BJ (cell line): Measurements from ENCODE around the gene TRAPPC3. TPM values are rescaled to one million over a fixed set of nuclear protein-coding genes. Genes with fewer than 3 reads are reported as not detected.

ENCODE experiments used
- CTCF ChIA-PET: fragments of 350-600 bp; formaldehyde crosslinking; extraction: SDS; loops from one replicate; lab custom pipeline; 2021; ENCODE audit warnings: antibody characterized with exemption, inconsistent platforms; lab: Yijun Ruan, JAX
- POLR2A ChIA-PET: fragments of 300-600 bp; sonication (Branson Sonifier 250); formaldehyde crosslinking; extraction: SDS; loops from one replicate; lab custom pipeline; 2021; ENCODE audit warnings: antibody characterized with exemption; lab: Charles Lee
- DNase-seq: peaks from one replicate; pipeline ENCODE4 v3.0.0-alpha.2; 2011; ENCODE audit warnings: low read depth
- H3K27me3 ChIP-seq: 2 replicates; pipeline ENCODE4 v1.6.0; 2011; ENCODE audit warnings: low read length; ENCODE audit not compliant: control insufficient read depth, insufficient read depth
- H3K36me3 ChIP-seq: 2 replicates; pipeline ENCODE4 v1.5.1; 2011; ENCODE audit warnings: low read length; ENCODE audit not compliant: control insufficient read depth, insufficient read depth
- H3K4me3 ChIP-seq: 2 replicates; pipeline ENCODE4 v1.5.1; 2011; ENCODE audit warnings: low read depth, mild to moderate bottlenecking, control low read depth, low read length
- polyA plus RNA-seq: library from polyadenylated mRNA; depleted of rRNA; stranded (reverse); fragments of >200 nt; gene quantifications from 2 replicates; pipeline ENCODE4 v1.2.3, GENCODE V29; 2011
- TF ChIP-seq, protein P1 (sequence below): IDR thresholded peaks from 2 replicates; pipeline ENCODE4 v1.5.1; 2011; ENCODE audit warnings: low read depth, mild to moderate bottlenecking, control low read depth, inconsistent platforms, low read length, moderate library complexity; ENCODE audit not compliant: insufficient read depth

TRAPPC3 gene
- polyA plus RNA-seq, 1 experiment = 65.4 TPM

GRCh38 chr1:36108314-36108713, 41.0 kb downstream of the TRAPPC3 start:
- POLR2A ChIA-PET = no interaction called here
- peaks cover 1% of the 10 kb centered on the region; the same call in 1 of the 2 replicates for H3K36me3 ChIP-seq
- H3K27me3 ChIP-seq = no peaks in the 10 kb centered on the region
- DNase-seq = peak; percentile 71
- H3K4me3 ChIP-seq = no peak overlapping the region
- CTCF ChIA-PET = interaction anchor here (1.2 to 17.9 kb wide), 4 partner anchors 9 to 79 kb away, joined by 3 to 382 read pairs (median 6); no protein-coding TSS in a partner anchor
- TF ChIP-seq, protein P1, sequence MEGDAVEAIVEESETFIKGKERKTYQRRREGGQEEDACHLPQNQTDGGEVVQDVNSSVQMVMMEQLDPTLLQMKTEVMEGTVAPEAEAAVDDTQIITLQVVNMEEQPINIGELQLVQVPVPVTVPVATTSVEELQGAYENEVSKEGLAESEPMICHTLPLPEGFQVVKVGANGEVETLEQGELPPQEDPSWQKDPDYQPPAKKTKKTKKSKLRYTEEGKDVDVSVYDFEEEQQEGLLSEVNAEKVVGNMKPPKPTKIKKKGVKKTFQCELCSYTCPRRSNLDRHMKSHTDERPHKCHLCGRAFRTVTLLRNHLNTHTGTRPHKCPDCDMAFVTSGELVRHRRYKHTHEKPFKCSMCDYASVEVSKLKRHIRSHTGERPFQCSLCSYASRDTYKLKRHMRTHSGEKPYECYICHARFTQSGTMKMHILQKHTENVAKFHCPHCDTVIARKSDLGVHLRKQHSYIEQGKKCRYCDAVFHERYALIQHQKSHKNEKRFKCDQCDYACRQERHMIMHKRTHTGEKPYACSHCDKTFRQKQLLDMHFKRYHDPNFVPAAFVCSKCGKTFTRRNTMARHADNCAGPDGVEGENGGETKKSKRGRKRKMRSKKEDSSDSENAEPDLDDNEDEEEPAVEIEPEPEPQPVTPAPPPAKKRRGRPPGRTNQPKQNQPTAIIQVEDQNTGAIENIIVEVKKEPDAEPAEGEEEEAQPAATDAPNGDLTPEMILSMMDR = no peak

GRCh38 chr1:36107394-36107793, 41.9 kb downstream of the TRAPPC3 start:
- POLR2A ChIA-PET = interaction anchor here (0.6 kb wide), 1 partner anchor 1583 kb away, joined by 3 read pairs; no protein-coding TSS in a partner anchor
- TF ChIP-seq, protein P1 = no peak
- Histone ChIP-seq H3K27me3 (no peaks in the 10 kb centered on the region), H3K4me3 (no peak overlapping the region), H3K36me3 (no peaks in the 10 kb centered on the region)
- CTCF ChIA-PET = interaction anchor here (0.7 to 17.9 kb wide), 5 partner anchors 11 to 80 kb away, joined by 3 to 382 read pairs (median 4); no protein-coding TSS in a partner anchor
- DNase-seq = no peak

DNA sequence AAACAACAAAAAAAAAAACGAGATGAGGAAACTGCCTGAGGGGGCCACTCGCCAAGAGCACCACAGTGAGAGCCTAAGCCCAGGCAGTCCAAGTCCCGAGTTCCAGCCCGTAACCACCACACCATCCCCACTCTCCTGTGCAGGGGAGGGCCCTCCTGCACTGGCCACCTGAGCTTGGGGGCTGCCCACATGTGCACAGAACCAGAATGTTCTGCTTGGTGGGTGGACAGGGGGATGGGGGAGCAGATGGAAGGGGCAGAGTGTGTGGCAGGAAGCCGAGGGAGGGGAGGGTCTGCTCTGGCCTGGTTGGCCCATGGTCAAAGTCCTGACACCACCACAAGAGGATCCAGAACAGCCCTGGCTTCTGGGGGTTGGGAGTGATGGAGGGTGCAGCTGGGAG, 43.0 kb downstream of the TRAPPC3 start:
- Histone ChIP-seq H3K4me3 (no peak overlapping the region), H3K27me3 (no peaks in the 10 kb centered on the region), H3K36me3 (no peaks in the 10 kb centered on the region)
- ChIA-PET POLR2A (interaction anchor here (0.6 to 0.9 kb wide), 2 partner anchors 27 to 169 kb away, joined by 3 to 7 read pairs; no protein-coding TSS in a partner anchor), CTCF (interaction anchor here (0.6 to 17.9 kb wide), 4 partner anchors 11 to 89 kb away, joined by 3 to 382 read pairs (median 6); no protein-coding TSS in a partner anchor)
- TF ChIP-seq, protein P1 = no peak
- DNase-seq = no peak

GRCh38 chr1:36101546-36101945, 47.7 kb downstream of the TRAPPC3 start:
- H3K36me3 ChIP-seq = 0 out of 2 replicates have a peak, but pooled peaks cover 2% of the 10 kb centered on the region
- H3K27me3 ChIP-seq = no peaks in the 10 kb centered on the region
- CTCF ChIA-PET = interaction anchor here (0.6 to 17.9 kb wide), 6 partner anchors 14 to 899 kb away, joined by 3 to 382 read pairs (median 5); partner anchors contain the start of gene TRAPPC3
- TF ChIP-seq, protein P1 = no peak
- no peak for DNase-seq
- H3K4me3 ChIP-seq = no peak overlapping the region
- POLR2A ChIA-PET = no interaction called here

DNA sequence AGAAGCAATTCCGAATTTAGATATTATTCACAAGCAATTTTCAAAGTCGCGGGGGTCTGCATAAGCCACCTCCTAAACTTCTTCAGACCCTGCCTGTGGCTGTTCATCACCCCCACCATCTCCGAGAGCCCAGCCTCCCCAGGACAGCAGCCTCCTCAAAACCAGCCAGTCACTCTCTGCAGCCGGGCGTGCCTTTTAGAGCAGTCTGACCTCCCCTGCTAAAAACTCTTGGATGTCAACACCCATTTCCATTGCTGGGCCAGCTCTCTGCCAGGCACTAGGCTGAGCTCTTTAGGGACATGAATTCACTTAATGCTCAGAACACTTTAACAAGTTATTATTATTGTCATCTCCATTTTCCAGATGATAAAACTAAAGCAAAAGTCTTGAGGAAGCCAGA, 48.9 kb downstream of the TRAPPC3 start:
- no peaks in the 10 kb centered on the region for H3K27me3 ChIP-seq
- TF ChIP-seq, protein P1 = no peak
- POLR2A ChIA-PET = interaction anchor here (1.1 kb wide), 1 partner anchor 33 kb away, joined by 3 read pairs; no protein-coding TSS in a partner anchor
- H3K4me3 ChIP-seq = no peak overlapping the region
- CTCF ChIA-PET = interaction anchor here (0.5 to 17.9 kb wide), 16 partner anchors 8 to 208 kb away, joined by 3 to 382 read pairs (median 4); partner anchors contain the start of genes MAP7D1 and TRAPPC3
- no peak for DNase-seq
- peaks cover 5% of the 10 kb centered on the region; the same call in 1 of the 2 replicates for H3K36me3 ChIP-seq
